Measurements from ENCODE around the gene GNB2.
A peak's percentile ranks its signal among the peaks of the same experiment; 100 is the strongest.
"Not testable (repeated sequence)": the region's sequence is repeated elsewhere in the genome, so short reads cannot be mapped to it uniquely, and the experiment has no call there.

Gene GNB2

DNA sequence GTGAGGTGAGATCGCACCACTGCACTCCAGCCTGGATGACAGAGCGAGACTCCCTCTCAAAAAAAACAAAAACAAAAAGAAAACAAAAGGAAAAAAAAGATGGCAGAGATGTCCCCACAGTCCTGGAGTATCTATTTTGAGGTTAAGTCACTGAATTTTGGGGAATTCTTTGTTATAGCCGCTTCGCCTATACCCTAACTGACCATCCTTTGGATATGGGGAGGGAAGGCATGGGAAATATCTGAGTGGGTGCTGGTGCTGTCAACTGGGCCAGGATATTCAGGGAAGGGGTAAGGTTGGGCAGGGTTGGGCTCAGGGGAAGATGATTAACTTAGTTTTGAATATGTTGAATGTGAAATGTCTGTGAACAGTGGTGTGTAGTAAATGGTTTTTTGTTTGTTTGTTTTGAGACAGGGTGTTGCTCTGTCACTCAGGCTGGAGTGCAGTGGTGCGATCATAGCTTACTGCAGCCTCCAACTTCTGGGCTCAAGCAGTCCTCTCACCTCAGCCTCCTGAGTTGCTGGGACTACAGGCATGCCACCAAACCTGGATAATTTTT is 8.3 kb upstream of the GNB2 start:
- DNase-seq: no peak

DNA sequence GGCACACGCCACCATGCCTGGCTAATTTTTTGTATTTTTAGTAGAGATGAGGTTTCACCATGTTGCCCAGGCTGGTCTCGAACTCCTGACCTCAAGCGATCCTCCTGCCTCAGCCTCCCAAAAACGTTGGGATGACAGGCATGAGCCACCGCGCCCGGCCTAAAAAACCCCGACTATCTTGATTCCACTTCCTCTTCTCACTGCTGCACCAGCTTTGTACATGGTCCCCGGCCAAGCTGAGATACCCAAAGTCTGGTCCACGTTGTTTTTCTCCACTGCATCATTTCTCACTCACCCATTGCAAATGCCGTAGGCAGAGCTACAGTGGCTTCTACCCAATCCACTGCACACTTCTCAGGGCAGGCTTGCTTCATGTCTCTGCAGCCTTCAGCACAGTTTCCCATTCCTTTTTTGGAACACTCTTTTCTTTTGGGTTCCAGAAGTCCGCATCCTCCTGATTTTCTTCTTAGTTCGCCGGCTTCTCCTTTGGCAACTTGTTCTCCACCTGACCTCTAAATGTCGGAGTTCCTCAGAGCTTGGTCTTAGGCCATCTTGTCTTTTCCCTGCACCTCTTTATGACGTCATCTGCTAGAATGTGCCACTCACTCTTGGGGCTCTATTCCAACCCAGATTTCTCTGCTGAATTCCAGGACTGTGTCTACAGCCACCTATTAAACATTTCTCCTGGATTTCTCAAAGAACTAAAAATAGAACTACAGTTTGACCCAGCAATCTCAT is 6.0 kb upstream of the GNB2 start:
- DNase-seq: no peak

DNA sequence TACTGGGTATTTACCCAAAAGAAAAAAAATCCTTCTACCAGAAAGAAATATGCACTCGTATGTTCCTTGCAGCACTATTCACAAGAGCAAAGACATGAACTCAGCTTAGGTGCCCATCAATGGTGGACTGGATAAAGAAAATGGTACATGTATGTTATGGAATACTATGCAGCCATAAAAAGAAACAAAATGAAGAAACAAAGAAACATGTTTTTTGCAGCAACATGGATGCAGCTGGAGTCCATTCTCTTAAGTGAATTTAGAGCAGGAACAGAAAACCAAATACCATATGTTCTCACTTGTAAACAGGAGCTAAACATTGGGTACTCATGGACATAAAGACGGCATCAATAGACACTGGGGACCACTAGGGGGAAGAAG is 5.5 kb upstream of the GNB2 start:
- no peak for DNase-seq

DNA sequence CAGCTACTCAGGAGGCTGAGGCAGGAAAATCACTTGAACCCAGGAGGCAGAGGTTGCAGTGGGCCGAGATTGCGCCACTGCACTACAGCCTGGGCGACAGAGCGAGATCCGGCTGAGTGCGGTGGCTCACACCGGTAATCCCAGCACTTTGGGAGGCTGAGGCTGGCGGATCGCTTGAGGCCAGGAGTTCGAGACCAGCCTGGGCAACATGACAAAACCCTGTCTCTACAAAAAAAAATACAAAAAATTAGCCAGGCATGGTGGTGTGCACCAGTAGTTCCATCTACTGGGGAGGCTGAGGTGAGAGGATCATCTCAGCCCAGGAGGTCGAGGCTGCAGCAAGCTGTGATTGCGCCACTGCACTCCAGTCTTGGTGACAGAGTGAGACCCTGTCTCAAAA is 4.4 kb upstream of the GNB2 start:
- not testable (repeated sequence) for DNase-seq

DNA sequence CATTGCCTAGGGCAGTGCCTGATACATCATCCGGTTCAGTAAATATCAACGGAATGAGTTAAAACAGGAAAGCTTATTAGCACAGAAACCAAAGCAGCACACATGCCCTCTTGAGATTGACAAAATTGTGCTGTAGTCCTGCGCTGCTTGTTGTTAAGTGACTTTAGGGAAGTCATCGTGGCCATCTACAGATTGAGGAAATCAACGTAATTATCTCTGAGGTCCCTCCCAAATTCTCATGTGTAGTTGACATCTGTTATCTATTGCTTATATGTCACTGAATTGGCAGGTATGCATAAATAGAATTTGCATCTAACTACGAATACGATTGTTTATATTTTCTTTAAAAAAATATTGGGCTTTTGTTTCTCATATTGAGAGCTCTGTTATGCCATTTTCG is 3.5 kb upstream of the GNB2 start:
- DNase-seq: no peak

DNA sequence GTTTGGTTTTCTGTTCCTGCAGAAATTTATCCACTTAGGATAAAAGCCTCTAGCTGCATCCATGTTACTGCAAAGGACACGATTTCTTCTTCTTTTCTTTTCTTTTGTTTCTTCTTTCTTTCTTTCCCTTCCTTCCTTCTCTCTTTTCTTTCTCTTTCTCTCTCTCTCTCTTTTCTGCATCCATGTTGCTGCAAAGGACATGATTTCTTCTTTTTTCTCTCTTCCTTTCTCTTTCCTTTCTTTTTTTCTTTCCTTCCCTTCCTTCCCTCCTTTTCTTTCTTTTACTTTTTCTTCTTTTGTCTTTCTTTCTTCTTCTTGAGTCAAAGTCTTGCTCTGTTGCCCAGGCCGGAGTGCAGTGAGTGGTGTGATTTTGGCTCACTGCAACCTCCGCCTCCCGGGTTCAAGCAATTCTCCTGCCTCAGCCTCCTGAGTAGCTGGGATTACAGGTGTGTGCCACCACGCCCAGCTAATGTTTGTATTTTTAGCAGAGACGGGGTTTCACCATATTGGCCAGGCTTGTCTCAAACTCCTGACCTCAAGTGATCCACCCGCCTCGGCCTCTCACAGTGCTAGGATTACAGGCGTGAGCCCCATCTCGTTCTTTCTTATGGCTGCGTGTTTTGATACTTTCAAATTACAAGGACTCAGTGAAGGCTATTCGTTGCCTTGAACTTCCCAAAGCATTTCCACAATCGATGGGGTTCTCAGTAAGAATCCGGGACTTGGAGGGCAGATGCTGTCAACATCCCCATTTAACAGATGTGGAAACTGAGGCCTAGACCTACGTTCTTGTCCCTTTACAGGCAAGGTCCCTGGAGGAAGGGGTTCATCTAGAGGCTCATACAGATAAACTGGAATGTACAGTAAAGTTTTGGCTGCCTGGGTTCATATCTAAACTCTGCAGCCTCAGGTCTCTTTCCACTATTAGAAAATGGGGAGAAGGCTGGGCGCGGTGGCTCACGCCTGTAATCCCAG is 1.9 kb upstream of the GNB2 start:
- no peak for DNase-seq

DNA sequence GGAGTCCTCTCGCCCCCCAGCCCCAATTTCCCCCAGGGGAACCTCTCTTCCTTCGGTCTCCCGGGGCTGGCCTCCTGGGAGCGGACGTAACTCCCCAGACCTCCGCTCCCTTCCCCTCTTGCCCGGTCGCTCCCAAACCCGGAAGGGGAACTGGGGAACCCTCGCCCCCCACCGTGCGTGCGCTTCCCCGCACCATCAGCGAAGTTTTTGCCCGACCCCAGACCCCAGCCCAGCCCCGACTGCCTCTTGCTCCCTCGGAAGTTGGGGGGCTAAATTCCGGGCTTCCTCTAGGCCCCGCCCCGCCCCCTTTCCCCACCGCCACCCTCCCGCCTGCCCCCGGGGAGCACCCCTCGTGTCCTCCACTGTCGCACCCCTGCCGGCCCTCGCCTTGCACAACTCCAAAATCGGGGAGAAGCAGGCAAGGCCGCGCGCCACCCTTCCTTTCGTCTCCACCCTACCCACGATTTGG is 436 bp downstream of the GNB2 start:
- DNase-seq: no peak

DNA sequence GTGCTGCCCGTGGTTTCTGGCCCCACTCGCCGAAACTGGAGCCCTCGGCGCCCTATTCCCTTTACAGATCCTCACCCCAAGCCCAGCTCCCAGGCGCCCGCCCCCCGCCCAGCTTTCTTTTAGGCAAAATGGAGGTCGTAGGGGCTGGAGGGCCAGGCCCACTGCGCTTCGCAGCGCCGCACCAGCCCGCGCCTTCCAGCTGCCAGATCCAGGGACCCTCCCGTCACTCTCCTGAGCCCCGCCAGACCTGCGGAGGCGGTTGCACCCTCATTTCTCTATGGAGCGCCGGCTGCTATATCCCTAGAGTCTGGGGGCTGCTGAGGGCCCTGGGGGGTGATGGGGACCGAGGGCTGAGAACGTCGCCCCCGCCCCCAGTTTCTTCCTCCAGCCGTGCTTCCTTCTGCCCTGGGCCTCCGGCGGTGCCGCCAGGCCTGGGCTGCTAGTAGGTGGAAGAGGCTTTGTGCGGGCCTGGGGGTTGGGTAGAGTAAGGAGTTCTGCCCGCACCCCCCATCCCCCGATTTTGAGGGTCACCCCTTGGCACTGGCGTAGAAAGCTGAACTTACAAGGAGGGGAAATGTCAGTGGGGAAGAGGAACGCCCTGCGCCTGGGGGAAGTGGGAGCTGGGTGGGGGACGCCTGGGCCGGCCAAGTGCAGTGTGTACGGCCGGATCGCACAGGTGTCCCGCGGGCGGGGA is 1.0 kb downstream of the GNB2 start:
- DNase-seq: no peak

DNA sequence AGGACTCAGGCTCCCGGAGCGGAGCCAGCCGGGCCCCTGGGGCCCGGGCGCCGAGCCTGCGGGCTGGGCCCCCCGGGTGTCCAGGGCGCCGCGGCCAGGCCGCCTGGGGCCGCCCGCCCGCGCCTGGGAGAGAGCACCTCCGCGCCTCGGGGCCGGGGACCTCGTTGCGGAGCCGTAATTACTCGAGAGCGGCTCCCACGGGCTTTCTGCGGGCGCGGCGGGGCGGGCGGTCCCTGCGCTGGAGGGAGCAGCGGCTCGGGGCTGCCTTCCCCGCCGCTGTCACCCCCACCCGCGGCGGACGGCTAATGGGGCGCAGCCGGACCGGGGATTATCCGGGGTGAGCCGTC is 1.5 kb downstream of the GNB2 start:
- DNase-seq: no peak

DNA sequence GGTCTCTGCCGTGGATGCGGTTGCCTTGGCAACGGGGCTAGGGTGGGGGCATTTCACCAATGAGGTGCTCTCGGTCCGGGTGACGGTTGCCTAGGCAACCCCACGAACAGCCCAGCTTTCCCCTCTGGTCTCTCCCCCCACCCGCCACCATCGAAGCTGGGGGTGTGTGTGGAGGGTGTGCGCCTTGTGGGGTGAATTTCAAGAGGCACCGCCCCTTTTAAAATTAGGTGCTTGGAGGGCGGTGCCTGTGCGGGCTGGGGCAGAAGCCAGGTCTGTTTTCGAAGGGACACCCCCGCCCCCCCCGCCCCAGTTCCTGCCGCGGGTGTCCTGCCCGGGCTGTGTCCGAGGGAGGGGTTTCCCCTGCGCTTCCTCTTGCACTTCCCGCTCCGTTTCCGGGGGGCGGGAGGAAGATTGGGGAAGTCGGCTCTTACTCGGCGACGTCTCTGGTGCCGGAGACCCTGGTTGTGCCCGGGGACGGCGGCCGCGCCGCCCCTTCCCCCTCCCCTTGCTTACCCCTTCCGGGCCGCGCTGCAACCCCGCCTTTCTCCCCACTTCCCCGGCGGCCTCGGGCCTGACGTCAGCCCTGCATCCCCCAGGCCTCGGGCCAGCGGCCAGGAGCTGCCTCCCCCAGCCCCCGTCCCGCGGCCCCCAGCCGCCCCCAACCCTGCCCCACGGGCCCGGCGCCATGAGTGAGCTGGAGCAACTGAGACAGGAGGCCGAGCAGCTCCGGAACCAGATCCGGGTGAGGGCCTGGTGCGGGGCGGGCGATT is 2.2 kb downstream of the GNB2 start:
- peak; percentile 33 for DNase-seq

DNA sequence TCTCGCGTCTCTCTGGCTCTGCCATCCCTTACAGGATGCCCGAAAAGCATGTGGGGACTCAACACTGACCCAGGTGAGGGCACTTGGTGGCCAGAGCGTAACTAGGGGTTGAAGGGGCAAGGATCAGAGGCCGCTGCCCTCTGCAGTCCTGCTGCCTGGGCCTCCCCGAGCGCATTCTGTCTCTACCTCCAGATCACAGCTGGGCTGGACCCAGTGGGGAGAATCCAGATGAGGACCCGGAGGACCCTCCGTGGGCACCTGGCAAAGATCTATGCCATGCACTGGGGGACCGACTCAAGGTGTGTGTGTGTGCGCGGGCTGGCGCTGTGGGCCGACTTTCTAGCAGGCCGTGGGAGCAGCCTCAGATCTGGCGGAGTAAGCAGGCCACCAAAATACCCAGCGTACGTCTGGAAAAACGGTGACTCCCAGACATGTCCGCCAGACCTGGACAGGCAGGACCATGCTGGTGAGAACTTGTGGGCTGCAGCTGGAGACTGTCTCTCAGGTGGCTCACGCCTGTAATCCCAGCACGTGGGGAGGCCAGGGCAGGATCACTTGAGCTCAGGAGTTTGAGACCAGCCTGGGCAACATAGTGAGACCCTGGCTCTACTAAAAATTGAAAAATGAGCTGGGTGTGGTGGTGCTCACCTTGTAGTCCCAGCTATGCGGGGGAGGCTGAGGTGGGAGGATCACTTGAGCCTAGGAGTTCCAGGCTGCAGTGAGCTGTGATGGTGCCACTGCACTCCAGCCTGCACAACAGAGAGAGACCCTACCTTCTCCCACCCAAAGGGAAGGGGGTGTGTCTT is 3.2 kb downstream of the GNB2 start:
- no peak for DNase-seq

DNA sequence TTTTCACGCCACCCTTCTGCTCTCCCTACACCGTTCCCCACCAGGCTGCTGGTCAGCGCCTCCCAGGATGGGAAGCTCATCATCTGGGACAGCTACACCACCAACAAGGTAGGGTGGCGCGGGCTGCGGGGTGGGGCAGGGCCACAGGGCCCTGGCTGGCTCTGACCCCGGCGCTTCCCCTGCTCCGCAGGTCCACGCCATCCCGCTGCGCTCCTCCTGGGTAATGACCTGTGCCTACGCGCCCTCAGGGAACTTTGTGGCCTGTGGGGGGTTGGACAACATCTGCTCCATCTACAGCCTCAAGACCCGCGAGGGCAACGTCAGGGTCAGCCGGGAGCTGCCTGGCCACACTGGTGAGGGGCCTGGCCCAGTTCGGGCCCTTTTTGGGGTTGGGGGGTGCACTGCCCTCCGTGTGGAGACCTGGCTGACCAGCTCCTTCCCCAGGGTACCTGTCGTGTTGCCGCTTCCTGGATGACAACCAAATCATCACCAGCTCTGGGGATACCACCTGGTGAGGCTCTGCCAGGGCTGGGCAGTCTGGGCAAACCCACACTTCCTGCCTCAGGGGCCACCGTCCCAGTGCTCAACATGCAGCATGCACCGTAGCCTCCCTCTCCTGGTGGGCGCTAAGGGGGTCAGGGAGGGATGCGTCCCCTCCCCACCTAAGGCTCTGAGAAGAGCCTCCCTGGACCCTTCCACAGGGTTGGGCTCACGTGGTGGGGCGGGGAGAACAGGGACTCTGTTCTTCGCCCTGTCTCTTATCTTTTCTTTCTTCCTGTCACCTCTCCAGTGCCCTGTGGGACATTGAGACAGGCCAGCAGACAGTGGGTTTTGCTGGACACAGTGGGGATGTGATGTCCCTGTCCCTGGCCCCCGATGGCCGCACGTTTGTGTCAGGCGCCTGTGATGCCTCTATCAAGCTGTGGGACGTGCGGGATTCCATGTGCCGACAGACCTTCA is 4.0 kb downstream of the GNB2 start:
- DNase-seq: no peak

DNA sequence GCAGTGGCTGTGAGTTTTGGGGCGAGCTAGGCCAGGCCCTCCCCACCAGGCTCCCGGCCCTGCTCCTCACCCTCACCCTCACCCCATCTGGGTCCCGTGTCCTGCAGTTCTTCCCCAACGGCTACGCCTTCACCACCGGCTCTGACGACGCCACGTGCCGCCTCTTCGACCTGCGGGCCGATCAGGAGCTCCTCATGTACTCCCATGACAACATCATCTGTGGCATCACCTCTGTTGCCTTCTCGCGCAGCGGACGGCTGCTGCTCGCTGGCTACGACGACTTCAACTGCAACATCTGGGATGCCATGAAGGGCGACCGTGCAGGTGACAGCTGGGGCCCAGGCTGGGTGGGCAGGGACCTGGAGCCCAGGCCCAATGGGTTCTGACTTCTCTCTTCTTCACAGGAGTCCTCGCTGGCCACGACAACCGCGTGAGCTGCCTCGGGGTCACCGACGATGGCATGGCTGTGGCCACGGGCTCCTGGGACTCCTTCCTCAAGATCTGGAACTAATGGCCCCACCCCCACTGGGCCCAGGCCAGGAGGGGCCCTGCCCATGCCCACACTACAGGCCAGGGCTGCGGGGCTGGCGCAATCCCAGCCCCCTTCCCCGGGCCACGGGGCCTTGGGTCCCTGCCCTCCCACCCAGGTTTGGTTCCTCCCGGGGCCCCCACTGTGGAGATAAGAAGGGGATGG is 4.9 kb downstream of the GNB2 start:
- no peak for DNase-seq

DNA sequence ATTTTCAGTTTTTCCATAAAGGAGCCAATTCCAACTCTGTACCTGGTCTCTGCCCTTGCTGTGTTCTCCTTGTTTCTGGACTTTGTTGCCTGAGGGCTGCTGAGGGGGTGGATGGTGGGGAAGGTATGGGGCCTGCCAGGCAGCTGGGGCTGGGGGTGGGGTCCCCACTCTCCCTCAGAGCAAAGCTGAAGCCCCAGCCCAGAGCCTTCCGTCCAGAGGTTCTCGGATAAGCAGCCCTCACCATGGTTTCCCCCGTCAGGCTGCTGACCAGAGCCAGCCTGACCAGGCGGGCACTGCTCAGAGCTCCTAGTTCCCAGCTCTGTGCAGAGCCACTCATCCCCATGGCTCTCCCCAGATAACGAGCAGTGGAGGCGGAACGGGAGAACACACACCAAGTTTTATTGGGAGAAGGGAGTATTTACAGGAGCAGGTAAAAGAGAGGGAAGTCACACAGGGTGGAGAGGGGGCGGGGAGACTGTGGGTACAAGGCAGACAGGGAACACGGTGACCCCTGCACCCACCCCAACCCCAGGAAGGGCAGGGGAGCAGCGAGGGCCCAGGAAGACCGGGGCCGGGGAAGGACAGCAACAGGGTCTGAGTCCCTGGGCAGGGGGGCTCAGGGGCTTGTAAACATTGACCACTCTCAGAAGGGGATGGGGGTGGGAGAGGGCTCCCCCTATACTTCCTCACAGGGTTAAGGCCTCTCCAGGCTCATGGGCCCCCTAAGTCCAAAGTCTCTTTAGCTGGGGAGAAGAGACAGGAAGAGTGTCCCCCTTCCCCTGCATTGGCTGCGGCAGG is 5.8 kb downstream of the GNB2 start:
- DNase-seq: no peak

DNA sequence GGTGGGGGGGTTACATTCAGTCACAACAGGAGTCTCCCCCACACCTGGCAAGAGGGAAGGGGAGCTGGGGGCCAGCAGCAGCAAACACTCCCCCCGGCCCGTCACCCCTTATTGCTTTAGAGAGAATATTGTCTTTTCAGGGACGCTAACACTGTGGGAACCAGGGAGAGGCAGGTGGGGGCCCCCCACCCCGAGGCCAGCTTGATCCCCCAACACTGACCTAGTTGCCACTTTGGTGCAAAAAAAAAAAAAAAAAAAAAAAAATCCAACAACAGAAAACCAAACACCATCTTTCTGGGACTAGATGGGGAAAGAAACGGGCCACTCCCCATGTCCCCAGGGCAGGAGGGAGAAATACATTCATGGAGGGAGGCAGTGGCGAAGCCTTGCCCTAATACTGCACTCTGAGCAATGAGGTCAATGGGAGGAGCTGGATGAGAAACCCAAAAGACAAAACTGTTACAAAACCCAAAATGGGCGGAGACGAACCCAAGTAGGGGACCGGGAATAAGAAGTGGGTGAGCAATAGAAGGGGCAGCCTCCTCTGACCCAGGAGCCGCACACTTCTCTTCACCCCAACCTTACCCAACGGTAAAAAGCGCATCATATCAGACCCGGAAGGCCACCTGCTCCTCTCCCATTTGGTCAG is 6.5 kb downstream of the GNB2 start:
- DNase-seq: no peak

DNA sequence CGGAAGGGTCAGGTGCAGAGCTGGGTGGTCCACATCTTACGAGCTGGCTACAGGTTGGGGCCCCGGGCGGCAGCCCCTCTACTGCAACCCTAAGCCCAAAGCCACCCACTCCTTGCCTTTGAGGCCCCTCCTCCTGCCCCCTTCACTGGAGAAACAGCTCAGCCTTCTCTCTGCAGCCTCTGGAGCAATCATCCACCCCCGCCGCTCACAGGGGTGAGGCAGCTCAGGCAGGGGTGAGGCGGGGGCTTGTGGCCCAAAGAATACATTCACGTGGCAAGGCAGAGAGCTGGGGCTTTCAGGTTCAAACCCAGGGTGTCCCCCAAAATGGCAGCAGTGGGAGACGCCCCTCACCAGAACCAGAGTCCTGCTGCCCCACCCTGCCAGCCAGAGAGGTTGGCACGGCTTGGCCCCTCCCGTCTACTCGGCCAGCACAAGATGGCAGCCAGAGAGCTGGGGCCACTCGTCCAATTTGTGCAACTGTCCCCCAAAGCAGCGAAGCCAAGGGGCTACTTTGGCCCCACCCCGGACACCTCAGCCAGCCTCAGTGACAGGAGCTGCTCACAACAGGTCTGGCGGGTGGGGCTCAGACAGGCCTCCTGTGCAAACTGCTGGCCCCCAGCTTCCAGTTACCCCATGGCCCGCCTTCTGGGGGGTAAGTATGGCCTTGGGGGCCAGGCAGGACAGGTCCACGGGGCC is 7.2 kb downstream of the GNB2 start:
- no peak for DNase-seq

DNA sequence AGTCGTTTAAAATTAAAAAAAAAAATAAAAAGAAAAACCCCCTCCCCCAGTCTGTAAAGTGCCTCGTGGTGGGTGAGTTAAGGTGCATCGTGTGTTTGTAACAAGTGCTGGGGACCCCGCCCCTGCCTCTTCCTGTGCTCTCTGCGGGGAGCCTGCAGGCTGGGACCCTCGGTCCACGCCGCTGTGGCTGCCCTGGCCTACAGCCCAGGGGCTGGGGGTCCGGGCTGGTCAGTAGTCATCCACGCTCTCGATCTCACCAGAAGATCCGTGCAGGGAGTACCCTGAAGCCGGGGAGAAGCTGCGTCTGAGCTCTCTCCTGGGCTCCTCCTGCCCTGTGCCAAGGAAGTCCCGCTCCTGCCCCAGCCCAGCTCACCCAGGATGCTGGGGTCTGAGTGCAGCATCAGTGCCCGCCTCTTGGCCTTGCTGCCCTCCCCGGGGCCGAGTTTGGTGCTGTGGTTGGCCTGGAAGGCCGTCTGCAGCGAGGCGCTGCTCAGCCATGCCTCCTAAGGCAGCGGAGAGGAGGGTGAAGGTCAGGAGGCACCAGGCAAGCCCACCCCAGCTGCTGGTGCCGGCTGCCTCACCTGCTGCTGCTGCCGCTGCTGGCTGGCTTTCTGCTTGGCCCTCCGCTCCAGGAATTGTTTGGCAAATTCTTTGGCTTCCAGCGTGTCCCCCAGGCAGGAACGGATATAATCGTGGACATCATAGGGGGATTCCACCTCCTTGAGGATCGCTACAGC is 8.1 kb downstream of the GNB2 start:
- DNase-seq: no peak
